HG02763 (cell line): Measurements from ENCODE around the gene ALDH9A1.

Source experiments
- ATAC-seq: cut with Tn5 transposase; IDR thresholded peaks from one replicate; pipeline ENCODE4 v1.9.1; 2021; ENCODE audit warnings: mild to moderate bottlenecking, moderate library complexity; ENCODE audit not compliant: unreplicated experiment

ALDH9A1 gene

DNA sequence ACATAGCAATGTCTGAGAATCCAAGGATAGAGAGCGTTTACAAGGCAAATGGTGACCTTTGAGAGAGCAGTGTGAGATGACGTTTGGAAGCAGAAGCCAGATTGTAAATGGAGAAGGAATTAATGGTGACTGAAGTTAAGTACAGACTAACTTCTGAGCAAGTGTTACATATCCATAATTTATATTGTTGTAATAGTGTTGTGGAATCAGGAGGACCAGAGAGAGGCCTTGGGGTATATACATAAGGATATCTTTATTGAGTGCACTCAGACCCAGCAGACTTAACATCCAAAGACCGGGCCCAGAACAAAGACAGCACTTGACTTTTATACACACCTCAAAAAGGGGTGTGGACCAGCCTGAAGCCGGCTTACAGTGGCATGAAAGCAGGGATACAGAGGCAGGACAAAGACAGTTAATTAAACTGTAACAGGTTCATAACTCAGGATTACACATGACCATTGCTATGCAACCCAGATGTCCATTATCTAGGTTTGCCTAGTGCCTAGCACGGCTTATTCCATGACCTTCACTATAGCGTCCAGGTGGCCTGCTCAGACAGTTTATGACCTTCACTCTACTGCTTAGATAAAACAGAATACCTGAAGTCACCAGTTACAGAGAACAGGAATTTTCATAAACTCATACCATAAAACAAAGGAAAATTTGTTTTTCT, 70.1 kb downstream of the ALDH9A1 start:
- ATAC-seq: no peak

- no peak for ATAC-seq
These were observed 73.9 kb downstream of the ALDH9A1 start for GRCh38 chr1:165624441-165624840.

DNA sequence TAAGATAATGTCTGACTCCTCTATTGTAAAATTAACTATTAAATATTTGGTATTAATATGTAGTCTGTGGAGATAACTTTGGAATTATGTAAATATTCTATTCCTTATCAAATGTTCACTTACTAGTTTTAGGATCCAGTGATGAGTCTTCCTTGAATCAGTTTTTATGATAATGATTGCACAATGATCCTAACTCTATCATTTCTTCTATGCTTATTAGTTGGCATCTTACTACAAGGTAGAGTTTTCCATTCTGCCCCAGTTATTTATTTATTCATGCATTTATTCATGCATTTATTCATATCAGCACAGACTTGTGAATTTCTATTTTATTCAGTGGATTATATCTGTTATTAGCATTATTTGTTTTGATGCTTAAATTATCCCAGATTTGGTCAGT, 74.7 kb downstream of the ALDH9A1 start:
- no peak for ATAC-seq

DNA sequence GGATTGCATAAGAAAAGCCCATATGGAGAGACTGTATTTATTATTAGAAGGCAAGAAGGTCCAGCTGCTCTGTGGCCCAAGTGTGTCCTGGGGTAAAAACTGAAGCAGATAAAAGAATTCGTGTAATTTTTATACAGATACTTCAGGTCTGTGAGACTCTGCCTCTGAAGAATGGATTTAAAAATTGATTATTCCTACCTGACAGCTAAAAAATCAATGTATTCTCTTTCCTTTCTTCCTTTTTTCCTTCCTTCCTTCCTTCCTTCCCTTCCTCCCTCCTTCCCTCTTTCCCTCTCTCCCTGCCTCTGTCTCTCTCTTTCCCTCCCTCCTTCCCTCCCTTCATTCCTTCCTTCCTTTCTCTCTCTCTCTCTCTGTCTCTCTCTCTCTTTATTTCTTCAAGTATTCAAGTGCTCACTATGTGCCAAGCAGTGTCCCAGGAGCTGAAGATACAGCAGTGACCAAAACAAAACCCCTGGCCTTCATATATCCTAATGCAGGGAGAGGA, 78.7 kb downstream of the ALDH9A1 start:
- ATAC-seq: no peak

DNA sequence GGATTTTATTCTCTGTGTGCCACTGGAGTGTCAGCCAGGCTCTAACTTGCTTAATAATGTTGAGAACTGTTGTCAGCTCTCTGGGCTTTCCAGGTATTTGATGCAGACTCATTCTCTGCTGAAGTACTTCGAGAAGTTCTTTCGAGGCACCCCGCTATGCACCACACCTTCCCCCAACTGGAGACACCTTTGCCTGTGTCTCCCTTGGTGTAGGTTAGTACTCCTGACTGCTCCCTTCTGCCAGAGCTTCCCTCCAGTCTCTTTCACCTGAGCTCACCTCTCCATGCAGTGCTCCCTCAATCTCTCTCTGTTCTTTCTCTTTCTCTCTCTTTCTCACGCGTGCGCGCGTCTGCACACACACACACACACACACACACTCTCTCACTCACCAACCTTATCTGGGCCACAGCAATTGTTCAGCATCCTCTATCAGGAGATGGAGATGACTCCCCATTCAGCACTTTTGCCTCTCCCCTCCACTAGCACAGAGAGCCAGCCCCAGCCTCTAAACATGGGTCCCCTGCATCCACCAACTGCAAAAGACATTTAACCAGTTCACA, 81.3 kb downstream of the ALDH9A1 start:
- ATAC-seq: no peak

DNA sequence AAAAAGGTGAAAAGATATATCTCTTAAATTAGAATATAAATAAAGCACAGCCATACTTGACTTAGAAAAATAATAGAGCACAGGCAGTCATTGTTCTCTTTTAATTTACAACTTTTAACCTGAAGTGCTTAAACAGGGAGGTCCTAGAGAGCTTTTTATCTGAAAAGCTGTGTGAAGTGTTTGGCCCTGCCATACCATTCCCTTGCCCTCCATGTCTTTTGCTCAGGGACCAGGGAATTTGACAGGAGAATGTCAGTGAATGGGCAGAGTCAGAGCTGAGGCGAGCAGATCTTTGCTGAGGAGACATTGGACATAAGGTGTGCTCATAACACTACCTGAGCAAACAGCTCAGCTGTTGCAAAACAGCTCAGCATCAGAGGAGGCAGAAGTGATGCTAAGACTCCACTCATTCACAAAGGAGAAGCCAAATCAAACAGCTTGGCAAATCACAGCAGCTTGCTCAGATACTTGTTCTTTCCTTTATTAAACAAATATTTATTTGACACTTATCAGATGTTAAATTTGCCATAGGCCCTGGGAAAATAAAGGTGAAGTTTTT, 82.2 kb downstream of the ALDH9A1 start:
- ATAC-seq: no peak
